ENCODE data around the gene AGMO. TPM values are rescaled to one million over a fixed set of nuclear protein-coding genes. Genes with fewer than 3 reads are reported as not detected.

AGMO gene
- total and polyA plus RNA-seq, 4 donors = 21.6 to 46.6 (median 31.6) TPM

- no peak overlapping the region for H3K4me3 ChIP-seq (ENCODE audit: low read depth in 1 of 3, low read length in 3 of 3)
- DNase-seq (ENCODE audit: low spot score) = no peak
- 97% methylated on average over 4 of the region's 4 CpGs for WGBS
- H3K27me3 ChIP-seq (ENCODE audit: control insufficient read depth in 4 of 4, insufficient read depth in 4 of 4, low read length in 3 of 4) = no peaks in the 10 kb centered on the region
- no peak overlapping the region for H3K27ac ChIP-seq (ENCODE audit: low read depth in 1 of 2, low read length in 2 of 2)
- no peak overlapping the region for H3K9ac ChIP-seq (ENCODE audit: low read depth in 1 of 2, low read length in 2 of 2)
- H3K36me3 ChIP-seq (ENCODE audit: control insufficient read depth in 4 of 4, insufficient read depth in 3 of 4, low read depth in 1 of 4, low read length in 3 of 4) = peaks cover 0 to 2% (median 0%) of the 10 kb centered on the region in 4 donors
- H3K9me3 ChIP-seq (ENCODE audit: control insufficient read depth in 4 of 4, low read length in 3 of 4) = no peaks in the 10 kb centered on the region
- H3K4me1 ChIP-seq (ENCODE audit: control insufficient read depth in 4 of 4, insufficient read depth in 4 of 4, low read length in 3 of 4) = no peaks in the 10 kb centered on the region
- TF ChIP-seq GABPA (IDR thresholded peaks at IDR 0.05 in 1 of 2, conservative IDR thresholded peaks at IDR 0.05 in 1 of 2) (no peak), EGR1 (IDR thresholded peaks at IDR 0.05; ENCODE audit: low read depth in 2 of 2) (no peak), HNF4G (IDR thresholded peaks at IDR 0.05) (no peak), FOXA1 (IDR thresholded peaks at IDR 0.05) (no peak), CTCF (IDR thresholded peaks at IDR 0.05; ENCODE audit: low read depth, low read length, missing input control) (no peak), YY1 (IDR thresholded peaks at IDR 0.05) (no peak), MAX (IDR thresholded peaks at IDR 0.05) (no peak), JUND (IDR thresholded peaks at IDR 0.05) (no peak), HNF4A (conservative IDR thresholded peaks at IDR 0.05) (no peak), RAD21 (IDR thresholded peaks at IDR 0.05) (no peak)
Measured at GRCh38 chr7:15257689-15258088, 304.1 kb downstream of the AGMO start.

- 100% methylated on average over 1 of the region's 1 CpG for WGBS
- TF ChIP-seq SP1 (IDR thresholded peaks at IDR 0.05) = no peak
- TF ChIP-seq CTCF (IDR thresholded peaks at IDR 0.05; ENCODE audit: low read depth, low read length, missing input control) = no peak
- no peak for TF ChIP-seq EGR1 (IDR thresholded peaks at IDR 0.05; ENCODE audit: low read depth in 2 of 2)
- no peak for TF ChIP-seq NR2F2 (IDR thresholded peaks at IDR 0.05)
- TF ChIP-seq RAD21 (IDR thresholded peaks at IDR 0.05) = no peak
- no peak for TF ChIP-seq ZBTB33 (IDR thresholded peaks at IDR 0.05)
- TF ChIP-seq TAF1 (conservative IDR thresholded peaks at IDR 0.05) = no peak
- TF ChIP-seq GABPA (IDR thresholded peaks at IDR 0.05 in 1 of 2, conservative IDR thresholded peaks at IDR 0.05 in 1 of 2) = no peak
- TF ChIP-seq FOXA1 (IDR thresholded peaks at IDR 0.05) = no peak
- TF ChIP-seq ATF3 (IDR thresholded peaks at IDR 0.05) = no peak
- TF ChIP-seq JUND (IDR thresholded peaks at IDR 0.05) = no peak
- TF ChIP-seq MAX (IDR thresholded peaks at IDR 0.05) = no peak
- TF ChIP-seq HNF4G (IDR thresholded peaks at IDR 0.05) = no peak
Measured at GRCh38 chr7:15252181-15252580, 309.6 kb downstream of the AGMO start.

More at GRCh38 chr7:15252181-15252580, 309.6 kb downstream of the AGMO start:
- Histone ChIP-seq H3K36me3 (ENCODE audit: control insufficient read depth in 4 of 4, insufficient read depth in 3 of 4, low read depth in 1 of 4, low read length in 3 of 4) (peaks cover 0 to 2% (median 0%) of the 10 kb centered on the region in 4 donors), H3K9me3 (ENCODE audit: control insufficient read depth in 4 of 4, low read length in 3 of 4) (no peaks in the 10 kb centered on the region), H3K27me3 (ENCODE audit: control insufficient read depth in 4 of 4, insufficient read depth in 4 of 4, low read length in 3 of 4) (no peaks in the 10 kb centered on the region), H3K9ac (ENCODE audit: low read depth in 1 of 2, low read length in 2 of 2) (no peak overlapping the region), H3K27ac (ENCODE audit: low read depth in 1 of 2, low read length in 2 of 2) (no peak overlapping the region), H3K4me1 (ENCODE audit: control insufficient read depth in 4 of 4, insufficient read depth in 4 of 4, low read length in 3 of 4) (no peaks in the 10 kb centered on the region), H3K4me3 (ENCODE audit: low read depth in 1 of 3, low read length in 3 of 3) (no peak overlapping the region)
- no peak for DNase-seq (ENCODE audit: low spot score)

Measured in liver (tissue), 9 donors.